Lower lobe of right lung (tissue), 2 donors: Measurements from ENCODE around the gene ZNF592. TPM values are rescaled to one million over a fixed set of nuclear protein-coding genes. Genes with fewer than 3 reads are reported as not detected.

Experiments used
- ATAC-seq, 2 donors: fragments of 200-7000 bp; cut with Tn5 transposase; one replicate each; pipeline ENCODE4 v1.9.1; 2020 to 2022; ENCODE audit warnings: mild to moderate bottlenecking in 2 of 2, moderate library complexity in 2 of 2
- DNase-seq: peaks from one replicate; pipeline ENCODE4 v3.0.0-alpha.2; 2020
- H3K27ac ChIP-seq: fragments of 200-600 bp; one replicate; pipeline ENCODE4 v1.8.0; 2022
- H3K27me3 ChIP-seq: fragments of 200-600 bp; one replicate; pipeline ENCODE4 v1.8.0; 2022; ENCODE audit warnings: low read depth
- H3K36me3 ChIP-seq: fragments of 200-600 bp; one replicate; pipeline ENCODE4 v1.8.0; 2022; ENCODE audit warnings: mild to moderate bottlenecking
- H3K4me1 ChIP-seq: fragments of 200-600 bp; one replicate; pipeline ENCODE4 v1.8.0; 2022
- H3K4me3 ChIP-seq: fragments of 200-600 bp; one replicate; pipeline ENCODE4 v1.8.0; 2022; ENCODE audit warnings: mild to moderate bottlenecking
- H3K9me3 ChIP-seq: fragments of 200-600 bp; one replicate; pipeline ENCODE4 v1.8.0; 2022
- CTCF ChIP-seq: fragments of 200-600 bp; IDR thresholded peaks from one replicate; pipeline ENCODE4 v1.8.0; 2022; ENCODE audit warnings: antibody characterized with exemption, mild to moderate bottlenecking
- intact Hi-C: fragments of 100-400 bp; cut with DNase I; formaldehyde crosslinking; loops from one replicate; pipeline ENCODE4 v1.11.0; 2022
- total RNA-seq: library from RNA; stranded (reverse); fragmentation: NEBNext Ultra II Directional; extraction: Animal tissue kit (Norgen Biotek cat#: 25700); gene quantifications from one replicate; pipeline ENCODE4 v1.2.1, GENCODE V29; 2021
- donor health status: DM: no; HTN: yes; CAD: no; lungs with severe emphysema.

ZNF592 gene
- total RNA-seq, 1 donor from 2014 or later, result 34.8 TPM

GRCh38 chr15:84773716-84774115 lies 25.3 kb downstream of the ZNF592 start:
- DNase-seq (no peak), ATAC-seq (peak; percentile 51 to 83)
- no peak overlapping the region for H3K4me3 ChIP-seq
- TF ChIP-seq CTCF, result no peak
- H3K27ac ChIP-seq, result no peak overlapping the region
- intact Hi-C loops, result no loop called here
- no peaks in the 10 kb centered on the region for H3K9me3 ChIP-seq
- peaks cover 23% of the 10 kb centered on the region for H3K4me1 ChIP-seq
- H3K36me3 ChIP-seq, result peaks cover 36% of the 10 kb centered on the region
- no peaks in the 10 kb centered on the region for H3K27me3 ChIP-seq

GRCh38 chr15:84775867-84776449 lies 27.6 kb downstream of the ZNF592 start:
- Histone ChIP-seq H3K4me1 (peaks cover 23% of the 10 kb centered on the region), H3K27me3 (no peaks in the 10 kb centered on the region), H3K27ac (no peak overlapping the region), H3K4me3 (no peak overlapping the region), H3K9me3 (no peaks in the 10 kb centered on the region), H3K36me3 (peaks cover 26% of the 10 kb centered on the region)
- DNase-seq (no peak), ATAC-seq (no peak)
- TF ChIP-seq CTCF, result no peak
- intact Hi-C loops, result no loop called here

GRCh38 chr15:84778194-84778593 lies 29.8 kb downstream of the ZNF592 start:
- H3K27me3 ChIP-seq, result no peaks in the 10 kb centered on the region
- intact Hi-C loops, result no loop called here
- no peak overlapping the region for H3K4me3 ChIP-seq
- no peak overlapping the region for H3K27ac ChIP-seq
- TF ChIP-seq CTCF, result no peak
- peaks cover 8% of the 10 kb centered on the region for H3K4me1 ChIP-seq
- H3K9me3 ChIP-seq, result no peaks in the 10 kb centered on the region
- DNase-seq (no peak), ATAC-seq (no peak)
- H3K36me3 ChIP-seq, result peaks cover 44% of the 10 kb centered on the region

- Histone ChIP-seq H3K27ac (no peak overlapping the region), H3K9me3 (no peaks in the 10 kb centered on the region), H3K4me1 (no peaks in the 10 kb centered on the region), H3K4me3 (no peak overlapping the region), H3K36me3 (peaks cover 63% of the 10 kb centered on the region), H3K27me3 (no peaks in the 10 kb centered on the region)
- DNase-seq (no peak), ATAC-seq (no peak)
- TF ChIP-seq CTCF, result no peak
- intact Hi-C loops, result no loop called here
Measured at GRCh38 chr15:84780492-84780891, 32.1 kb downstream of the ZNF592 start.

GRCh38 chr15:84781495-84781894 lies 33.1 kb downstream of the ZNF592 start:
- H3K36me3 ChIP-seq, result peaks cover 71% of the 10 kb centered on the region
- intact Hi-C loops, result no loop called here
- no peak for DNase-seq

More at GRCh38 chr15:84781495-84781894, 33.1 kb downstream of the ZNF592 start:
- Histone ChIP-seq H3K27ac (no peak overlapping the region), H3K9me3 (no peaks in the 10 kb centered on the region), H3K27me3 (no peaks in the 10 kb centered on the region), H3K4me1 (no peaks in the 10 kb centered on the region), H3K4me3 (no peak overlapping the region)
- TF ChIP-seq CTCF, result no peak
- ATAC-seq, result no peak
